Stimulated activated CD4-positive, alpha-beta T cell treated with anti-CD3 and anti-CD28 coated beads, Interleukin-2, amount 100 ng/mL, for 48 hours (primary cell): ENCODE results near the gene ADGRL3.

Experiments
- DNase-seq, 2 donors: peaks; one replicate each; pipeline ENCODE4 v3.0.0-alpha.2; 2020

The ADGRL3 gene

DNA sequence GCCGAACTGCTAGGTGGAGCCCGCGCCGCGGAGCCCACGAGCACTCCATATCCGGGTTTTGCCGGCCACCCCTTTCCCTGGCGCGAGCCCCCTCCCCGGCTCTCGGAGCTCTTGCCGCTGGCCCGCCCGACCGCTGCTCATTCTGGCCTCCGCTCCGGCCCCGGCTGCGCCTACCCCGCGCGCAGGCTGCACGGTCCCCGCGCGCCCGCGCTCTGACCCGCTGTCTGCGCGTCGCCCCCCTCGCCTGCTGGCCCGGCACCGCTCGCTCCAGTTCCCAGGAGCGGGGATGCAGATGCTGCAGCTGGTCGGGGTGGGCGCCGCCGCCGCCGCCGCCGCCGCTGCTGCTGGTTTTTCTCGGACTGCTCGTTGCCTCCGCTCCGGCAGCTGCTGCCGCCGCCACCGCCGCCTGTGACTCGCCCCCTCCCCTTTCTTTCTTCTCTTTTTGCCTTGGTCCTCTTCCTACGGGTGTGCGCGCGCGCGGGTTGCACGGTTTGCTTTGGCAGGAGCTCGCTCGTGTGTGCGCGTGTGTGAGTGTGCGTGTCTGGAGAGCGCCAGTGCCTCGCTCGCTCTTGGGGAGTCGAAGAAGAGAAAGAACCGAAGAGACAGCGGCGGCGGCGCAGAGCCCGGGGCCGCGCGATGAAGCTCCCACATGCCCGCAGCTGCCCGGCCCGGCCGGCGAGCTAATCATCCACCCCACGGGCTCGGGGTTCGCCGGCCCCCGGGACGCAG, at the start of gene ADGRL3:
TSS of gene ADGRL3 (plus strand) at position 140 of the 729 bp plus-strand sequence.
- DNase-seq = no peak

DNA sequence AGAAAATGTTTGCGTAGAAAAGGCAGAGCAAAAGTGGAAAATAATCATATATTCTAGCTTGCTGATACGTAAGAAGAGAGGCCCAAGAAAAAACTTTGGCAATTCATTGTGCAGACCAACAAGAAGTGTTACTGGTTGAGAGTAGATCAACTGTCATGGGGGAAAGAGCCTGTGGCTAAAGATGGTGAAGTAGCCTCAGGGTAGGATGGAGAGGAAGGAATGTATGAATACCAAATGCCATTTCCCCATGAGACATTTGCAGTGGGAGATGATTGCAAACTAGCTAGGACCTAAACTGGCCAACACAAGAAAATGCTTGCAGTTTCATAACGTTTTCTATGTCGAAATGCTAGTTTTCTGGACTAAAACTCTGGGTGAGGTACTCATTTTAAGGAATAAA, 47.7 kb upstream of the ADGRL3 start:
- DNase-seq = no peak

DNA sequence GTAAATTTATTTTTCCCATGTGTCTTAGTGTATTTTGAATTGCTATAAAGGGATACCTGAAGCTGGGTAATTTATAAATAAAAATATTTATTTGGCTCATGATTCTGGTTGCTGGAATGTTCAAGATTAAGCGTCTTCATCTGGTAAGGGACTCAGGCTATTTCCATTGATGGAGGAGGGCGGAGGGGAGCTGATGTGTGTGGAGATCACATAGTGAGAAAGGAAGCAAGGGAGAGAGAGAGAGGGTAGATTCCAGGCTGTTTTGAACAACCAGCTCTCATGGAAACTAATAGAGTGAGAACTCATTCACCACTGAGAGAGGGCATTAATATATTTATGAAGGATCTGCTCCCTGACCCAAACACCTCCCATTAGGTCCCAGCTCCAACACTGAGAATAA, 39.6 kb upstream of the ADGRL3 start:
- no peak for DNase-seq

DNA sequence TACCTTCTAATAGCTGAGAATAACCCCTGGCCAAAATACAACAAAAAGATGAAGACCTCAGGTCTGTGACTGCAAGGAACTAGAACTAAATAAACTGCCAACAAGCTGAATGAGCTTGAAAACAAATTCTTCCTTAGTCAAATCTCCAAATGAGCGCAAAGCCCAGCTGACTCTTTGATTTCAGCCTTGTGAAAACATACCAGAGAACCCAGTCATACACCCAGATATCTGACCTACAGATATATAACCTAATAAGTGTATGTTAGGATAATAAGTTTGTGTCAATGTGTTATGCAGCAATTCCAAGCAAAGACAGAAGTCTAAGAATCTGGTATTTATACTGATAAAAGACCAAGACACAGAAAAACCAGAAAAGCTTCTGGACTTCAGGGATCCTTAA, 38.0 kb upstream of the ADGRL3 start:
- no peak for DNase-seq

DNA sequence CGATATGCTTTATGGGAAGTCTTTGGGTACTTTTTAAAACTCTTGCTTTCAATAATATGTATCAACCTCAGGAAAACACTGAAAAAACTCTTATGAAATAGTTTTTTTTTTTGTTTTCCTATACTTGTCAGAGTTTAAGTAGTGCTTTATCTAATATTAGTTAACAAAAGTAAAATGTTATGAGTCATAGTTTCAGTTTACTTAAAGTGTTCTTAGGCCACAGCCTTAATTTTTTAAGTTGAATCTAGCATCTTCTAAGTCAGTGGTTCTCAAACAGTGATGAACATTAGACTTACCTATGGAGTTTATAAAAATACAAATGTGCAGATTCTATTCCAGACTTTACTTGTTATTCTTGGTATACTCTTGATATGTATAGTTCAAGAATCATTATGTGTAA, 26.3 kb upstream of the ADGRL3 start:
- no peak for DNase-seq

DNA sequence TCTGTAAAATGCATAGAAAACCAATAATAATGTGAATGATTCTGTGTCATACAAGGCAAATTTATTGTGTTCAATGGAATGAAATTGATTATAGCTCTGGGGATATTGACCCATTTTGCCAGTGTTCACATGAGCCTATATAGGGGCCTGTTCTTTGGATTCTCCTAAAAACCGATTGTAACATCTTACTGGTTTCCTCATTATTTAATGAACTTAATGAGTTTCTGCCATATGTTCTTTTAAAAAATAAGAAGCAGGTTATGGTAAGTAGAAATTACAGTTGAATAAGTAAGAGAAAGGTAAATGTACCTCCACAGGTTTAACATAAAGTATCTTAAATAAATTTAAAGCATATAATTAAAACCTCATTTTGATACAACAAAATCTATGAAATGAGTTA, 24.6 kb upstream of the ADGRL3 start:
- no peak for DNase-seq

DNA sequence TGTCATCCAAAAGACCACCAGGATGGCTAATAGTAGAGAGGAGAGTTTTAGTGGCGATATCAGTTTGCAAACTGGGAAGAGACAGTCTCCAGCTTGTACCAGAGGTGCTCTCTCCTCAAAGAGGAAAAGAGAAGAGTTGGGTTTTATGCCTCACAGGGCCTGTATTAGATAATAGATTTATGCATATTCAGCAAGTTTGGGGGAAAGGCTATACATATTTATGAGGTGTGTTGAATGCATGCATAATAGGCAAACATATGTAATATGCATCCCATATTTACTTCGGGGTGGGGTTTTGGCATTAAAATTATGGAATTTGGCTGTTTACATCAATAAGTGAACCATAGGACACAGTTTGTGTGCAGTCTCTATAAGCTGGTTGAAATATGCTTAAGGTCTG, 22.8 kb upstream of the ADGRL3 start:
- no peak for DNase-seq

DNA sequence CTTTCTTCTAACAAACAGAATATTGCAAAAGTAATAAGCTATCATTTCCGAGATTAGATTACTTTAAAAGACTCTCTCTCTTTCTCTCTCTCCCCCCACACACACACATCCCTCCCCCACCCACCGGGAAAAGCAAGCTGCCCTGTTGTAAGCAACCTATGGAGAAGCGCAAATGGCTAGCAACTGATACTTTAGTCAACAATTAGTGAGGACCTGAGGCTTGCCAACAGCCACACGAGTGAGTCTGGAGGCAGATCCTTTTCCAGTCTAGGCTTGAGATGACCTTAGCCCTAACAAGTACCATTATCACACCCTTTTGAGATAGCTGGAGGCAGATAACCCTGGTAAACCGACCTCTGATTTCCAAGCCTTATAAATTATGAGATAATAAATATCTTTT, 19.7 kb upstream of the ADGRL3 start:
- DNase-seq = no peak

DNA sequence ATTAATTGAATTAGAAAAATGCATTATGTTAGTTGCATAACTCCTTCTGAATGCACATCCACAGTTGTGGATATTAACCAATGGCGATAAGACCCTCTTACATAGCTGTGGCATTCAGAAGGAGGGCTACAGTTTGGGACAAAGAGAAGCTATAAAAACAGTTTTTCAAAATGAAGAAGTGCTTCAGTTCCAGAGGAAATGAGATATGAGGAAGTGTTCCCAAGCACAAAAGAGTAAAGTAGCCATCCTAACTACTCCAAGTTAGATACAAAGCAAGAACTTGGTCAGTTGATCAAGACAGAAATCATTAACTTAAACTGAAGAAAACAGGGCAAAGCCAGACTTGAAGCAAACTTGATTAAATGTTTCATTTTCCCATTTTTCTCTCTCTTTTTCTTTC, 17.2 kb upstream of the ADGRL3 start:
- DNase-seq = no peak

DNA sequence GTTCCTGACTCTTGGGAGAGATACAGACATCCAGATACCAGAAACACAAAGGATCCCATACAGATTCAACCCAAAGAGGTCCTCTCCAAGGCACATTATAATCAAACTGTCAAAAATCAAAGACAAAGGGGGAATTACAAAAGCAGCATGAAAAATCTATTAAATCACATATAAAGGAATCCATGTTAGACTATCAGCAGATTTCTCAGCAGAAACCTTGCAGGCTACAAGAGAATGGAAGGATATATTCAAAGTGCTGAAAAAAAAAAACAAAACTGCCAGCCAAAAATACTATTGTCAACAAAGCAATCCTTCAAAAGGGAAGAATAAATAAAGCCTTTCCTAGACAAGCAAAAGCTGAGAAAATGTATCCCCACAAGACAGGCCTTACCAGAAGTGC, 14.8 kb upstream of the ADGRL3 start:
- no peak for DNase-seq

DNA sequence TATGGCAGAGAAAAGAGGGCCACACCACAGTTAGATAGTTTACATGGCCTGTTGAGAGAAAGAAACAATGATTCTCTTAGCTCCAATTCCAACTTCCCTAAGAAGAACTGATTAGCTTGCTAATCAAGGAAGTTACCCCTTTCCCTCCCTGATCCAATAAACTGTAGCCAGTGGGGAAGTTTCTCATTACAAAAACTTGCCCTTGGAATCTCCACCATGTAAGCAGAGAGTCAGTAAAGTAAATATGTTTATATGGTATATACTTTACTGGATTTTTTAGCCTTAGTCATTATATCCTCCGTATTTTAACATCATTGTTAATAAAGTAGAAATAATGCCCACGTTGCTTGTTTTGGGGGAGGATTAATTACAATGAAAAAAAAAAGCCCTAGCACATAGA, 7.7 kb upstream of the ADGRL3 start:
- no peak for DNase-seq

DNA sequence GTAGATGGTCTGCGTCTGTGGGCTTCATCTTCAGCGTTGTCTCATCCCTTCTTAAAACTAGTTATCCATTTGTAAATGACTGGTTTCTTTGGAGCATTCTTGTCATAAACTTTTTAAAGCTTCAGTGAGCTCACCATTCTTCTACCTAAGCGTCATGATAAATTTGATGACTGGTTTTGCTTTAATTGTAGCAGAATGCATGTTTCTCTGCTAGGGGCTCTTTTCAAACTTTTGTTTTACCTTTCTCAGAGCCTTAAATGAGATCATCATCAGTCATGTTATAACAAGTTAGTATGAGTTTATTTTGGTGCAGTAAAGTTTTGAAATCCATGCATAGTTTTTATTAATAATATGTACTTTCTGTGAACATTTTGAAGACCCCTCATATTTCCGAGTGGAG, 6.3 kb upstream of the ADGRL3 start:
- no peak for DNase-seq

DNA sequence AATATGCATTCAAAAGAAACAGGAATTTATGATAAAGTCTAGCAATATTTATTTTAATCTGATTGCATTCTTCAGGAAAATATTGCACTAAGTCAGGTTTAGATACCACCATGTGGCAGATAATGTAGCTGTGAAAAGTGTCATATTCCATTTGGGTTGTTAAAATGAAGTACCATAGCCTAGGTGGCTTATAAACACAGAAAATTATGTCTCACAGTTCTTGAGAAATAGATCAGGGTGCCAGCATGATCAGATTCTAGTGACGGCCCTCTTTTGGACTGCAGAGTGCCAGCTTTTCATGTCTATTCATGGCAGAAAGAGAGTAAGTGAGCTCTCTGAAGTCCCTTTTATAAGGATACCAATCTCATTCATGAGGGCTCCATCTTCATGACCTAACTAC, 5.6 kb upstream of the ADGRL3 start:
- no peak for DNase-seq

DNA sequence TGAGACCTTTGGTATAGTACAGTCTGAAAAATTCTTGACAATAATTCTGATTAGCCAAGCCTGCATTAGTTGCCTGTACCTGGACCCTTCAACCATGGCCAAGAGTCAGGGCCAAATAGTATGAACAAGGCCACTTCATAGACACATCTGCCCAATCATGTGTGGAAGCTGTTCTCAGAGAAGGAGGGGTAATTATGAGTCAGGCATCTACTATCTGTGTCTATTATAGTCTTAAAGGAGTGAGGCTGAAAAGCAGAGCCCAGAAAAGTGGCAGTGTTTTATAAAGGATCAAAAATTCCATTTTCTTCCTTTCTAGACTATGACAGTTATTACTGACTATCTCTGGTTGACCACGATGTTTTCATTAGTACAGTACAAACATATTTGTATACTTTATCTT, 5.0 kb upstream of the ADGRL3 start:
- DNase-seq = no peak

DNA sequence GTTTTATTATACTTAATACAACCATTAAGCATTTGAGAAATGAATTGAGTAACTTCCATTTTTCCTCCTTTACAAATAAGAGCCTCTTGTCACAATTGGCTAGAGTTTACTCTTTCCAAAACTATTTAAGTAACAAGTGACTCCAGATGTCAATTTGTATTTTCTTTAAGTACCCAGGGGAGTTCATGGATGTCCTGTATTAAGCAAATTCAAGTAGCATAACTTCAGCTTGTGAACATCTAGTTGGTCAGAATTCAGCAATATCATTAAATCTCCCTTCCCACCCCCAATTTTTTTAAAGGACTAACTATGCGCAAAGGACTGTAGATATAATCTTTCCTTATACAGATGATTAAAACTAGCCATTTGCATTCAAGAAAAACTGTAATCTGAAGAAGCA, 1.4 kb upstream of the ADGRL3 start:
- DNase-seq = no peak

DNA sequence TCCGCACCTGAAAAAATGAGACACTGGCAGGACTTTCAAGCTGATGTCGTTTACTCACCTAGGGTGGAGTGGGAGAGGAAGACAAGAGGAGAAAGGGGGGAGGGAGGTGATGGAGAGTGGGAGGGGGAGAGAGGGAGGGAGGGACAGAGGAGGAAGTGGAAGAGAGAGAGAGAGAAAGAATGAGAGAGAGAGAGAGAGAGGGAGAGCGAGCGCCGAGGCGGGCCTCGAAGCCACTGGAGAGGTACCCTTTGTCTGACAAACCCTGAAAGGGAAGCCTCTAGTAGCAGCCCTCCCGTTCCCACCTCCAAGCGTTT, 296 bp upstream of the ADGRL3 start:
- DNase-seq = no peak

DNA sequence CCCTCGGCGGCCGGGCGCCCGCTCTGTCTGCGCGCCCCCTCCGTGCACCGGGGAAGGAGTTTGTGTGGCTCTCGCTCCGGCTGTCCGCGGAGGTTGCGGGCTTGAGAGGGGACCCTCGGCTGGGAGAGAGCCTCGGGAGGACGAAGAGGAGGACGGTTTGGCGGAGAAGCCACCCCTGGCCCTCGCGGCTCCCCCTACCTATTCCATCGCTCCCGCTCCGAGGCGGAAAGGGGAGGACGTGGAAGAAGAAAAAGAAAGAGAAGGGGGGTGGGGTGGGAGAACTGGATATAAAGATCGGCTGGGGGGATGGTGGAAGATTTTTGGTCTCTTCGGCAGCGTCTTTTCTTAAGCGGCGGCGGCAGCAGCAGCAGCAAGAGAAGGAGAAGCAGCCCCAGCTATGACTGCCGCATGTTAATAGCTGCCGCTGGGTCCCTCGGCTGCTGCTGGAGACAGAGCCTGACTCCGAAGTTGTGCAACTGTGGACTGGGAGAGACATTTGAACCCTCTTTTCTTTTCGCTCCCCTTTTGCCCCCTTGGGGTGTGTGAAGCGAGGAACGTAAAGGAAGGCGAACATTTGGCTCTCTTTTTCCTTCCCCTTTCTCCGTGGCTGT, 895 bp downstream of the ADGRL3 start:
- DNase-seq = no peak

DNA sequence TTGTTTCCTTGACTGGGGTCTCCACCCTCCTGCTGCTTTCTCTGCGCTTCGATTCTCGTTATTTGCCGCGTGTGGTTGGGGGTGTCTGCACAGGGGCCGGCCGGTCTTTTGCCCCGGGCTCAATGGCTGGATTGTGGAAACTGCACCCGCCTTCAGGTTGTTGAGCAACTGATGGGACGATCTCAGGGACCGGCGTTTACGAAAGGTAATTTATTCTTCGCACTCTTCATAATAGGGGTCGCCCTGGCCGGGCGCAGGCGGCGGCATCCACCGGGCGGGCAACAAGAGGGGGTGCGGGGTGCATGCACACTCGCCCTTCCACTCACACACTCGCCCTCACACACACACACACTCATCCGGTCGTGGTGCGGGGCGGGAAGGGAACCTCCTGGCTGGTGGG, 1.4 kb downstream of the ADGRL3 start:
- no peak for DNase-seq

DNA sequence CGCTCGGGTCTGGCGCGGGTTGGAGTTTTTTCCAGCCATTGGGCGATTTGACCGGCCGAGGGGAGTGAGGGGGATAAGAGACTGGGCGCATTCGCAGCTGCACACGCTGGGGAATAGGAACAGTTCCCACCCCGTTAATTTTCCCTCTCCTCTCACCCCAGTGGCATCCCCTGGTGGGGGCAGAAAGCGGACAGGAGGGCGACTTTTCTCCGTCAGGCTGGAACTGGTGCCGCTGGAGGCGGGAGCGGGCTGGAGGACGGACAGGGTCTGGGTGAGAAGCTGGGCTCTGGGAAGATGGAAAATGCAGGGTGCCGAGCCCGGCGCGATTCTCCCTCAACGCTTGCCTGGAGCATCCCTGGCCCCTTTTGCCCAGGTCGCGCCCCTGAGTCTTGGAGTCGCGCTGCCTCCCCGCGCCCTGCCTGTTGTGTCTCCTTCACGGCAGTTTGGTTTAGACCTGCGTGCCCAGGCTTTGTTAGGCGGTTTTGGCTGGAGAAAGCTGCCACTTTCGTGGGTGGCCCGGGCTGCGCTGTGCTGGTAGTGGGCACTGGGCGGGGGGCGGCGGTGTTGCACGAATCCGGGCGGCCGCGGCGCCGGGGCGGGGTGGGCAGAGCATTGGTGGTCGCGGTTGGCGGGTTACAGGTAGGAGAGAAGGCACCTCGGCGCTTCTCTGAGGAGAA, 2.0 kb downstream of the ADGRL3 start:
- DNase-seq = no peak

DNA sequence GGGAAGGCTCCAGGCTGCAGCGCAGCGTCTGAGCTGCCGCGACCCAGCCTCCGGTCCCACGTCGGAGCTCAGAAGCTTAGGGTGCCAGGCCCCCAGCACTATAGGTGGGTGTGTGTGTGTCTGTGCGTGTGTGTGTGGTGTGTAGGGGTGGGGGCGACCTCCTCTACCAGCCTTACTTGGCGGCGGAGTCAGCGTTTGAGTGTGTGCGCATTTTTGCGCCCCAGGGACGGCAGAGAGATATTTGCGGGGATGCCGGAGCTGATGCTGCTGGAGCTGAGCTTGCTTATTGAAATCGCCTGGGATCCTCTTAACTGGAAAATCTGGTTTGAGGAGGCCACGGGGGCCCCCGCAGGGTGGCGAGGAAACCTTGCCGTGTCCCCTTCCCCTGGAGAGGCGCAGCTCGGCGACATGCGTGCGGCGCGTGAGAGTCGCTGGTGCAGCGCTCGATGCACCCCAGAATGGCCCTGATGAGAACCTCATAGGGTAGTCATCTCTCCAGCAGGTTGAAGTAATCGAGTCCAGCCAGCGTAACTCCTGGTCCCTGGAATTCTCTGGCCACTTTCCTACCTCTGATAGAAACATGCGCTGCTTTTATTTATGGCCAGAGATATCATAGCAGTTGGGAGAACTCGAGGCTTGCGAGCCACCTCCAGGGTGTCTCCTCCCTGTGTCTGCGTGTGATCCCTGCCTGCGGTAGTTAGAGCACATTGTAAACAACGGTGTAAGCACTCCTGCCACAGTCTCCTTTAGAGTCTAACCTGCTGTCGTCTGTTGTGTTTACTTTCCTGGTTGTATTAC, 2.7 kb downstream of the ADGRL3 start:
- no peak for DNase-seq

DNA sequence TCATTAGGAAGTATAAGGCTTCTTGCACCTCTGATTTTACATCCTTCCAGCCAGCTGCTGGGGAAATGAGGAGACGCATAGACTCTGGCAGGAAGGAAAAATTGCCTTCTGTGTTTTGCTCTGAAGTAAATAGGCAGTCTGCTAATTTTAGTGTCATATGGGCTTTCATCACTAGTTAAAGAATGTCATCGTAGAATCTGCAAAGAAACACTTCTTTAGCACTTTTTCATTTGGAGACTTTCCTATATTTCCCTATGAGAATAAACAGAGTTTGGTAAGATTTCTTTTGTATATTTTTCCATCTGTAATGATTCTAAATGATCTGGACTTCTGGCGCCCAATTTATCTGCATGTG, 3.3 kb downstream of the ADGRL3 start:
- no peak for DNase-seq

DNA sequence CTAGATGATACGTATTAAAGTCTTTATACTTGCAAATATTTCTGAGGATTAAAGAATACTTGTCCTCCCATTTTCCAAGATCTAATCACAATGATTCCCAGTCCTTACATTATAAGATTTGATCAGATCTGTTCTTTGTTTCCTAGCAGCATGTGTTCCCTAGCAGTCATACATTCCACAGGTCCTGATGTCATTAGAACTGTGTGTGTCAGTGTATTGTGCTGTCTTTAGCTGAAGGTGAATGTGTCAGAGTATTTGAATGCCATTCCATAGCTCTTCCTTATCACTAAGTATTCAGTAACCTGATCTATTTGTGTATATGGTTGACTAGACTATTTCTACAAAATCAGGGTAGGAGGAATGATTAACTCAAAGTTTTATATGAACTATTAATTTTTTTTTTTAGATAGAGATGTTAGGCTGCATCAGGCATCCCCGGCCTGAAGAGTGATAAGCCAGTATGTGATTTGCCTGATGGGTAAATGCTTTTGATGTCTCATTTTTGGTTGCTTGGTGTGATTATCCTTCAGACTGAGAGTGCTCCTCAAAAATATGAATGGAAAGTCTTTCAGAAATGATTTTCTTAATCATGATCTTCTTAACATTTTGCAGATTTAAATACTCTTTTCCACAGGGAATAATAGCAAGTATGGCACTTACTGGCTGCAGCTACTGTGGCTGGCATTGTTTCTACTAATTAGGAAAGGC, 4.4 kb downstream of the ADGRL3 start:
- DNase-seq = no peak

DNA sequence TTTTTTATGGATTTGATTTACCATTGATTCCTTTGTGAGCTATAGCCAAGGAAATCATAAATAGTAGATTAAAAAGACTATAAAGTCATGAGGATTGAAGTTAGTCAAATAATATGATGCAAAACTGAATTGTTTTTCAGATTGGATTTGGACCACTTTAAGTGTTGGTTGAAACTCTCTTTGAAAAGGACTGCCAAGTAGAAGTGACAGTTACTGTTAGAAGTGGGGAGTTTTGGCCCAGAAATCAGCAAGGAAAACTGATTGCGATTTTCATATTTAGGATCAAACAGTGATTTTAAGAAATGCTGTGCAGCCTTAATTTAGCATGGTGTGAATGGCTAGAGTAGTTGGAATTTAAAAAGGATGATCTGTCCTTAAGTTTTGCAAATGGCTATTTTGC, 4.9 kb downstream of the ADGRL3 start:
- no peak for DNase-seq
